A673 (cell line): ENCODE measurements around the gene HBA1. TPM values are rescaled to one million over a fixed set of nuclear protein-coding genes. Genes with fewer than 3 reads are reported as not detected.
"Not testable (repeated sequence)": the region's sequence is repeated elsewhere in the genome, so short reads cannot be mapped to it uniquely, and the experiment has no call there.

Experiments used
- BruUV-seq: library from RNA; stranded (reverse); fragments of 400-500 nt; replicated peaks from 2 replicates; lab custom pipeline; 2021; lab: Mats Ljungman, UMichigan
- CTCF ChIA-PET: fragments of 300-600 bp; sonication (Branson Sonifier 250); formaldehyde crosslinking; loops from one replicate; lab custom pipeline; 2022; ENCODE audit warnings: antibody characterized with exemption; lab: Charles Lee
- POLR2A ChIA-PET: fragments of 300-600 bp; sonication (Branson Sonifier 250); formaldehyde crosslinking; loops from one replicate; lab custom pipeline; 2022; ENCODE audit warnings: antibody characterized with exemption; ENCODE audit not compliant: low non-redundant PET; lab: Charles Lee
- DNase-seq: peaks from one replicate; pipeline ENCODE4 v3.0.0-alpha.2; 2015; ENCODE audit warnings: low spot score
- H3K27ac ChIP-seq: fragments of 200-600 bp; sonication (generic); 2 replicates; pipeline ENCODE4 v1.5.1; 2016; ENCODE audit warnings: mixed run types, low read depth, mild to moderate bottlenecking, mixed read lengths, antibody characterized with exemption, low read length; ENCODE audit not compliant: poor library complexity, severe bottlenecking
- H3K27me3 ChIP-seq: fragments of 200-600 bp; sonication (generic); replicated peaks from 2 replicates; pipeline ENCODE4 v1.6.1; 2017; ENCODE audit warnings: mixed run types, low read depth, mild to moderate bottlenecking, mixed read lengths, antibody characterized with exemption, low read length; ENCODE audit not compliant: insufficient read depth, poor library complexity
- H3K36me3 ChIP-seq: fragments of 200-600 bp; sonication (generic); 2 replicates; pipeline ENCODE4 v1.6.1; 2016; ENCODE audit warnings: mixed run types, mild to moderate bottlenecking, mixed read lengths, antibody characterized with exemption, low read length; ENCODE audit not compliant: insufficient read depth, poor library complexity, severe bottlenecking
- H3K4me1 ChIP-seq: fragments of 200-600 bp; sonication (generic); 2 replicates; pipeline ENCODE4 v1.6.1; 2017; ENCODE audit warnings: mixed run types, mild to moderate bottlenecking, mixed read lengths, antibody characterized with exemption, low read length; ENCODE audit not compliant: insufficient read depth, poor library complexity, severe bottlenecking
- H3K4me3 ChIP-seq: fragments of 200-600 bp; sonication (generic); 2 replicates; pipeline ENCODE4 v1.5.1; 2016; ENCODE audit warnings: low read depth, mixed run types, mild to moderate bottlenecking, mixed read lengths, low read length; ENCODE audit not compliant: poor library complexity, severe bottlenecking
- H3K9me3 ChIP-seq: fragments of 200-600 bp; sonication (generic); 2 replicates; pipeline ENCODE4 v1.6.1; 2016; ENCODE audit warnings: mixed run types, low read depth, mild to moderate bottlenecking, mixed read lengths, antibody characterized with exemption, low read length; ENCODE audit not compliant: poor library complexity, severe bottlenecking
- CTCF ChIP-seq: fragments of 300-800, 200-600 bp; sonication (generic); conservative IDR thresholded peaks from 2 replicates; pipeline ENCODE4 v1.5.1; 2017; ENCODE audit warnings: low read depth, mild to moderate bottlenecking, antibody characterized with exemption, low read length, moderate library complexity, mixed read lengths
- EZH2 ChIP-seq: fragments of 200-600 bp; sonication (generic); IDR thresholded peaks from 2 replicates; pipeline ENCODE4 v1.6.1; 2017; ENCODE audit warnings: borderline replicate concordance, low read depth, mild to moderate bottlenecking, mixed read lengths, antibody characterized with exemption, low read length; ENCODE audit not compliant: poor library complexity, severe bottlenecking
- intact Hi-C: fragments of 100-400 bp; cut with micrococcal nuclease; formaldehyde crosslinking; loops from one replicate; pipeline ENCODE4 v1.10.0; 2022; ENCODE audit not compliant: unreplicated experiment
- total RNA-seq: library from RNA; stranded (reverse); gene quantifications from 2 replicates; pipeline ENCODE4 v1.2.3, GENCODE V29; 2021

Gene HBA1
- total RNA-seq, 1 experiment from 2014 or later: 5.9 TPM

GRCh38 chr16:167122-167690 is 9.3 kb upstream of the HBA1 start:
- Histone ChIP-seq H3K9me3 (no peaks in the 10 kb centered on the region), H3K36me3 (no peaks in the 10 kb centered on the region), H3K4me1 (peaks cover 22% of the 10 kb centered on the region), H3K27ac (no peak overlapping the region), H3K4me3 (no peak overlapping the region), H3K27me3 (peaks cover 20% of the 10 kb centered on the region)
- CTCF ChIA-PET: interaction anchor here (1.0 kb wide), 1 partner anchor 16 kb away, joined by 3 read pairs; no protein-coding TSS in a partner anchor
- TF ChIP-seq CTCF (no peak), EZH2 (no peak)
- intact Hi-C loops: no loop called here
- DNase-seq: no peak
- BruUV-seq: no TSS peak
- POLR2A ChIA-PET: no interaction called here

GRCh38 chr16:168424-168823 is 8.1 kb upstream of the HBA1 start:
- Histone ChIP-seq H3K36me3 (no peaks in the 10 kb centered on the region), H3K27me3 (peaks cover 20% of the 10 kb centered on the region), H3K27ac (no peak overlapping the region), H3K4me1 (peaks cover 22% of the 10 kb centered on the region), H3K9me3 (no peaks in the 10 kb centered on the region), H3K4me3 (no peak overlapping the region)
- POLR2A ChIA-PET: no interaction called here
- DNase-seq: peak; percentile 36
- intact Hi-C loops: no loop called here
- CTCF ChIA-PET: no interaction called here
- BruUV-seq: no TSS peak
- TF ChIP-seq CTCF (no peak), EZH2 (no peak)

- CTCF ChIA-PET: no interaction called here
- DNase-seq: no peak
- no peak for TF ChIP-seq CTCF
- no peak for TF ChIP-seq EZH2
- peaks cover 22% of the 10 kb centered on the region for H3K4me1 ChIP-seq
- no TSS peak for BruUV-seq
- no peaks in the 10 kb centered on the region for H3K9me3 ChIP-seq
- no peak overlapping the region for H3K27ac ChIP-seq
- no peaks in the 10 kb centered on the region for H3K36me3 ChIP-seq
- POLR2A ChIA-PET: no interaction called here
- H3K27me3 ChIP-seq: peaks cover 20% of the 10 kb centered on the region
- H3K4me3 ChIP-seq: no peak overlapping the region
- intact Hi-C loops: no loop called here
Observed at GRCh38 chr16:169014-169413, 7.5 kb upstream of the HBA1 start.

- DNase-seq: peak; percentile 74
- H3K9me3 ChIP-seq, H3K36me3 ChIP-seq, BruUV-seq, CTCF ChIA-PET, intact Hi-C loops, H3K4me3 ChIP-seq, POLR2A ChIA-PET, H3K27ac ChIP-seq: not testable (repeated sequence)
- H3K4me1 ChIP-seq: peaks cover 31% of the 10 kb centered on the region
- peaks cover 20% of the 10 kb centered on the region for H3K27me3 ChIP-seq
Observed at GRCh38 chr16:170088-170507, 6.4 kb upstream of the HBA1 start.
